Activated naive CD8-positive, alpha-beta T cell treated with anti-CD3 and anti-CD28 coated beads, Interleukin-2, amount 10 ng/mL, durations not matched to agents 7 days and 5 days (primary cell): ENCODE measurements around the gene WDR38. TPM values are rescaled to one million over a fixed set of nuclear protein-coding genes. Genes with fewer than 3 reads are reported as not detected.
A peak's percentile ranks its signal among the peaks of the same experiment; 100 is the strongest.

Experiments used
- ATAC-seq: fragments of 150-1000 bp; cut with Tn5 transposase; one replicate; pipeline ENCODE4 v1.10.0; 2021; ENCODE audit warnings: low read depth, moderate library complexity
- POLR2A ChIA-PET: fragments of 350-600 bp; sonication (Branson Sonifier 250); formaldehyde crosslinking; loops from one replicate; lab custom pipeline; 2021; ENCODE audit warnings: antibody characterized with exemption; lab: Charles Lee
- DNase-seq: peaks from one replicate; pipeline ENCODE4 v3.0.0; 2021
- H3K27ac Mint-ChIP-seq: one replicate; pipeline ENCODE4 v1.8.0; 2022; ENCODE audit warnings: mild to moderate bottlenecking, mixed read lengths
- H3K27me3 Mint-ChIP-seq: one replicate; pipeline ENCODE4 v1.8.0; 2022; ENCODE audit warnings: mild to moderate bottlenecking, moderate library complexity, mixed read lengths
- H3K36me3 Mint-ChIP-seq: one replicate; pipeline ENCODE4 v1.8.0; 2021; ENCODE audit warnings: mild to moderate bottlenecking, mixed read lengths
- H3K4me1 Mint-ChIP-seq: one replicate; pipeline ENCODE4 v1.8.0; 2021; ENCODE audit warnings: mixed read lengths
- H3K4me3 Mint-ChIP-seq: one replicate; pipeline ENCODE4 v1.8.0; 2022; ENCODE audit warnings: mild to moderate bottlenecking, moderate library complexity, mixed read lengths
- H3K9me3 Mint-ChIP-seq: one replicate; pipeline ENCODE4 v1.8.0; 2021; ENCODE audit warnings: mixed read lengths
- total RNA-seq, 2 experiments: library from RNA; stranded (reverse); gene quantifications; one replicate each; pipeline ENCODE4 v1.2.3, GENCODE V29; 2021

The WDR38 gene, protein sequence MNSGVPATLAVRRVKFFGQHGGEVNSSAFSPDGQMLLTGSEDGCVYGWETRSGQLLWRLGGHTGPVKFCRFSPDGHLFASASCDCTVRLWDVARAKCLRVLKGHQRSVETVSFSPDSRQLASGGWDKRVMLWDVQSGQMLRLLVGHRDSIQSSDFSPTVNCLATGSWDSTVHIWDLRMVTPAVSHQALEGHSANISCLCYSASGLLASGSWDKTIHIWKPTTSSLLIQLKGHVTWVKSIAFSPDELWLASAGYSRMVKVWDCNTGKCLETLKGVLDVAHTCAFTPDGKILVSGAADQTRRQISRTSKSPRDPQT
- total RNA-seq = not detected

DNA sequence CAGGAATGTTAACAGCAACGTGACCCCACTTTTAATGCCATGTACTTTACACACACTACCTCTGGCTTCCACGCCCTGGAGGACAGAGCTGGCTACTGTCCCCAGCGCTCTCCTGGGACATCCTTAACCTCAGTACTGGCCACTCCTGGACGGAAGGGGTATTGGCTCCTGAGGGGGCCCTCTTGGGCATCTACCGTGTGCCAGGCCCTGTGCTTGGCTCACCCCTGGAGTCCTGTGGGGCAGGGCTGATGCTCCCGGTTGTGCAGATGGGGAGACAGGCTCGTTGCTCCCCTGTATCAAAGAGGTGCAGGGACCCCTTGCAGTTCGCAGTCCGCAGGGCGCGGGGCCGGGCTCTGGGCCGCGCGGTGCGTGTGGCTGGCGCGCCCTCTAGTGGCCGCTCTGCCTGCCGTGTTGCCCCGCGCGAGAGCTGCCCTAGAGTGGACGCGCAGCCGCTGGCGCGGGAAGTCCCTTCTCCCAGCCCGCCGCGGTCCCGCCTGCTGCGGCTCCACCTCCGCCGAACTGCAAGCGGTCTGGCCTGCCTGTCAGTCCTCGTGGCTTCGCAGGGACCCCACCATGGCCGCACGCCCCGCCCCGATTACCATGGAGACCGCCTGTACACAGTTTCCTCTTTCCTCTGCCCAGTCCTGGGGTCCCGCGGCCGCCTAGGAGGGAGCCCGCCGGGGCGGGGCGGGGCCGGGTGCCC lies at the start of gene WDR38:
WDR38 (plus strand) TSS at position 632 of the 703 bp plus-strand sequence. CDS start 72 bp downstream, outside the sequence.
- H3K9me3 Mint-ChIP-seq = no peaks in the 10 kb centered on the region
- POLR2A ChIA-PET = interaction anchor here (0.6 to 3.2 kb wide), 6 partner anchors 9 to 194 kb away, joined by 3 to 17 read pairs (median 4); partner anchors contain the start of genes ARPC5L and RPL35
- peak within 1 kb of the TSS; percentile 65 for H3K4me3 Mint-ChIP-seq
- ATAC-seq (peak; percentile 91), DNase-seq (peak; percentile 88)
- peaks cover 4% of the 10 kb centered on the region for H3K36me3 Mint-ChIP-seq
- H3K4me1 Mint-ChIP-seq = peaks cover 8% of the 10 kb centered on the region
- peaks cover 25% of the 10 kb centered on the region for H3K27me3 Mint-ChIP-seq
- no peak within 1 kb of the TSS for H3K27ac Mint-ChIP-seq

DNA sequence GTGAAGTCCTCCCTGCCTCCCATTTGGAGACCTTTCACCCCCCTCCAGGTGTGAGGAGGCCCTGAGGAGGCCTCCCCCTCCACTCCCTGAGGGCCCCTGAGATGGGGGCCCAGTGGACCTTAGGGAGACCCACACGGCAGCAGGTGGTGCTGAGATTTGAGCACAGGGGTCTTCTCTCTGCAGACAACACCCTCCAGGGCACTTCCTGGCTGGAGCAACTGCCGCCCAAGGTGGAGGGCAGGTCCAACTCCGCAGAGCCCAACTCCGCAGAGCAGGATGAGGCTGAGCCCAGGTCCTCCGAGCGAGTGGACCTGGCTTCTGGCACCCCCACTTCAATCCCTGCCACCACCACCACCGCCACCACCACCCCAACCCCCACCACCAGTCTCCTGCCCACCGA lies 49.3 kb upstream of the WDR38 start:
- H3K4me3 Mint-ChIP-seq = no peak overlapping the region

DNA sequence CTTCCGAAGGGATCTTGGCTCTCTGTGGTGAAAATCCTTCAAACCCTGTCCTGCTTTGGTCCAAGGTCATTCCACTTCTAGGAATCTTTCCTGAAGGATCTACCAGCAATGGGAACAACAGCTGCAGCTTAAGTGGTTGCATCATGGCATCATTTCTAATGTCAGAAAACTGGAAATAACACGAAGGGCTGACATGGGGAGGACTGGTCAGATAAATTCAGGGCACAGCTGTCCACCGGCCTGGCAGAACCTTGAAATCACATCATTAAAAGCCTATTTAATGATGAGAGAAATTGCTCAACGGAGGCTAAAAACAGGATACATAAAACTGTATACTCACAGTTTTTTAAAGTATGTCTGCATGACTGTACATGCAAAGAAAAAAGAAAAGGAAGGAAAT lies 48.1 kb upstream of the WDR38 start:
- no peak for DNase-seq
- H3K9me3 Mint-ChIP-seq = no peaks in the 10 kb centered on the region
- ATAC-seq = no peak
- POLR2A ChIA-PET = no interaction called here
- peaks cover 5% of the 10 kb centered on the region for H3K27me3 Mint-ChIP-seq
- H3K4me3 Mint-ChIP-seq = no peak overlapping the region
- no peaks in the 10 kb centered on the region for H3K36me3 Mint-ChIP-seq
- H3K27ac Mint-ChIP-seq = no peak overlapping the region
- H3K4me1 Mint-ChIP-seq = no peaks in the 10 kb centered on the region

More for the DNA sequence above, 49.3 kb upstream of the WDR38 start:
- no peaks in the 10 kb centered on the region for H3K36me3 Mint-ChIP-seq
- no peak overlapping the region for H3K27ac Mint-ChIP-seq
- ATAC-seq (no peak), DNase-seq (no peak)
- POLR2A ChIA-PET = no interaction called here
- no peaks in the 10 kb centered on the region for H3K9me3 Mint-ChIP-seq
- no peaks in the 10 kb centered on the region for H3K4me1 Mint-ChIP-seq
- H3K27me3 Mint-ChIP-seq = peaks cover 5% of the 10 kb centered on the region

GRCh38 chr9:124808246-124808956 lies 44.9 kb upstream of the WDR38 start:
- ATAC-seq = no peak
- Mint-ChIP-seq H3K27me3 (no peaks in the 10 kb centered on the region), H3K27ac (peak overlapping the region; percentile 45), H3K4me1 (no peaks in the 10 kb centered on the region), H3K36me3 (no peaks in the 10 kb centered on the region), H3K4me3 (no peak overlapping the region), H3K9me3 (no peaks in the 10 kb centered on the region)
- no peak for DNase-seq
- POLR2A ChIA-PET = no interaction called here

- no peaks in the 10 kb centered on the region for H3K9me3 Mint-ChIP-seq
- no peaks in the 10 kb centered on the region for H3K36me3 Mint-ChIP-seq
- no peak overlapping the region for H3K27ac Mint-ChIP-seq
- H3K4me1 Mint-ChIP-seq = no peaks in the 10 kb centered on the region
- POLR2A ChIA-PET = no interaction called here
- no peak overlapping the region for H3K4me3 Mint-ChIP-seq
- ATAC-seq (no peak), DNase-seq (no peak)
- no peaks in the 10 kb centered on the region for H3K27me3 Mint-ChIP-seq
These were observed 44.0 kb upstream of the WDR38 start for GRCh38 chr9:124809211-124809610.

GRCh38 chr9:124809741-124810500 lies 43.3 kb upstream of the WDR38 start:
- no peaks in the 10 kb centered on the region for H3K27me3 Mint-ChIP-seq
- no peak overlapping the region for H3K27ac Mint-ChIP-seq
- DNase-seq (no peak), ATAC-seq (no peak)
- POLR2A ChIA-PET = no interaction called here
- H3K4me3 Mint-ChIP-seq = no peak overlapping the region
- H3K9me3 Mint-ChIP-seq = no peaks in the 10 kb centered on the region
- no peaks in the 10 kb centered on the region for H3K4me1 Mint-ChIP-seq
- H3K36me3 Mint-ChIP-seq = no peaks in the 10 kb centered on the region

DNA sequence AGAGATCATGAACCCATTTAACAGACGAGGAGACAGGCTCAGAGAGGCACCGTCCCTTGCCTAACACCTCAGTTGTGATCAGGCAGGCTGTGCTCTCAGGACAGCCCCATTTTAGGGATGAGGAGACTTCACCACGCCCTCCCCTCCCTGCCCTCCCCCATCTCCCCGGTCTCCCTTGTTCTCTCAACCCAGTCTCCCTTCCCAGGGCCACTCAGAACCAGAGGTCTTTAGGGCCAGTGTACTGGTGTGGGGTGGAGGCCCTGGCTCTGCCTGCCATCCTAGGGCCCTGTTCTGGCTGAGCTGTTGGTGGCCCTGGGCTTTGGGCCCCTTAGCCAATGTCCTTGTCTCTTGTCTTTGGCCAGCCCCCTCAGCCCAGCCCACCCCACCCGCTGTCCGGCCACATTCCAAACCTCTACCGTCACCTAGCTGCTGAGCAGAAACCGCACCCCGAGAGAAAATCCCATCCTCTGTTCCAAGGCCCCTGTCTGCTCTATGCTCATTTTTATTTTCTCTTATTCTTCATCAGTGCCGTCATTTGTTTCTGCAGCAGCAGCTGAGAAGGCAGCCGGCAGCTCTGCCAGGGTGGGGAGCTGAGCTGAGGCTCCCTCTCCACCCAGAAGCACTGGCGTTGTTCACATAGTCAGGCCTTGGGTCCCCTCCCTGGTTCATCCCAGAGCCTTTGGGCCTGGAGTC lies 42.5 kb upstream of the WDR38 start:
- no peaks in the 10 kb centered on the region for H3K4me1 Mint-ChIP-seq
- H3K36me3 Mint-ChIP-seq = no peaks in the 10 kb centered on the region
- no peaks in the 10 kb centered on the region for H3K27me3 Mint-ChIP-seq
- no peaks in the 10 kb centered on the region for H3K9me3 Mint-ChIP-seq
- DNase-seq = no peak
- ATAC-seq = no peak
- no peak overlapping the region for H3K27ac Mint-ChIP-seq
- POLR2A ChIA-PET = no interaction called here
- no peak overlapping the region for H3K4me3 Mint-ChIP-seq

GRCh38 chr9:124812441-124812876 lies 40.8 kb upstream of the WDR38 start:
- ATAC-seq (no peak), DNase-seq (no peak)
- Mint-ChIP-seq H3K4me3 (no peak overlapping the region), H3K27ac (no peak overlapping the region), H3K36me3 (no peaks in the 10 kb centered on the region), H3K27me3 (peaks cover 3% of the 10 kb centered on the region), H3K9me3 (no peaks in the 10 kb centered on the region), H3K4me1 (peaks cover 3% of the 10 kb centered on the region)
- POLR2A ChIA-PET = interaction anchor here (0.7 kb wide), 2 partner anchors 1143 to 1516 kb away, joined by 3 to 6 read pairs; no protein-coding TSS in a partner anchor

- H3K4me1 Mint-ChIP-seq = peaks cover 6% of the 10 kb centered on the region
- ATAC-seq (no peak), DNase-seq (no peak)
- no peaks in the 10 kb centered on the region for H3K9me3 Mint-ChIP-seq
- H3K27me3 Mint-ChIP-seq = peaks cover 3% of the 10 kb centered on the region
- H3K27ac Mint-ChIP-seq = no peak overlapping the region
- H3K4me3 Mint-ChIP-seq = no peak overlapping the region
- H3K36me3 Mint-ChIP-seq = no peaks in the 10 kb centered on the region
- POLR2A ChIA-PET = no interaction called here
These were observed 40.2 kb upstream of the WDR38 start for GRCh38 chr9:124813041-124813440.

GRCh38 chr9:124813501-124814163 lies 39.6 kb upstream of the WDR38 start:
- no peak for DNase-seq
- no peak for ATAC-seq
- Mint-ChIP-seq H3K9me3 (no peaks in the 10 kb centered on the region), H3K4me3 (no peak overlapping the region), H3K36me3 (no peaks in the 10 kb centered on the region), H3K4me1 (peaks cover 12% of the 10 kb centered on the region), H3K27me3 (peaks cover 3% of the 10 kb centered on the region), H3K27ac (no peak overlapping the region)
- POLR2A ChIA-PET = no interaction called here

DNA sequence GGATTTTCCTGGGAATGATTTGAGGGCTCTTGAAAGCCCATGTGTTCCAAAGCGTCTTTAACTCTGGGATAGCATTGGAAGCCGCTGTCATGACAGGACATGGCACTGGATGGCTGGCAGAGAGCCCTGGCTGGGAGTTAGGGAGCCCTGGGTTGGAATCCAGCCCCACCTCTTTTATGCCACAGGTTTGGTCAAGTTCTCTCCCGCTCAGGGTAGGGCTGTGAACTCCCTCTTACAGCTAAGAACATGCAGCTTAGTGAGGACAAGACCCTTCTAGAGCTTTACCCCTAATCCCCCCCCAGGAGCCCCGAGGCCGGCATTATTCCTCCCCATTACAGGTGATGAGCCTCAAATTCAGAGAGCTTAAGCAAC lies 39.1 kb upstream of the WDR38 start:
- ATAC-seq (no peak), DNase-seq (no peak)
- POLR2A ChIA-PET = interaction anchor here (0.7 kb wide), 1 partner anchor 312 kb away, joined by 3 read pairs; no protein-coding TSS in a partner anchor
- Mint-ChIP-seq H3K27ac (no peak overlapping the region), H3K36me3 (no peaks in the 10 kb centered on the region), H3K9me3 (no peaks in the 10 kb centered on the region), H3K27me3 (peaks cover 3% of the 10 kb centered on the region), H3K4me1 (peaks cover 15% of the 10 kb centered on the region), H3K4me3 (no peak overlapping the region)

- DNase-seq (no peak), ATAC-seq (no peak)
- H3K4me3 Mint-ChIP-seq = no peak overlapping the region
- peaks cover 3% of the 10 kb centered on the region for H3K27me3 Mint-ChIP-seq
- H3K36me3 Mint-ChIP-seq = no peaks in the 10 kb centered on the region
- H3K27ac Mint-ChIP-seq = no peak overlapping the region
- H3K4me1 Mint-ChIP-seq = peaks cover 17% of the 10 kb centered on the region
- no peaks in the 10 kb centered on the region for H3K9me3 Mint-ChIP-seq
- POLR2A ChIA-PET = no interaction called here
These were observed 37.7 kb upstream of the WDR38 start for GRCh38 chr9:124815601-124816000.
